Prostate gland (tissue), 2 donors: ENCODE results near the gene EIF2B2. TPM values are rescaled to one million over a fixed set of nuclear protein-coding genes. Genes with fewer than 3 reads are reported as not detected.

ENCODE experiments used
- DNase-seq: peaks from one replicate; pipeline ENCODE4 v3.0.0-alpha.2; 2019; ENCODE audit warnings: low spot score
- H3K27ac ChIP-seq, 2 donors: fragments of 200-600 bp; sonication (generic); 2 replicates each; pipeline ENCODE4 v1.5.1; 2017 to 2019
- H3K27me3 ChIP-seq: fragments of 200-600 bp; sonication (generic); replicated peaks from 2 replicates; pipeline ENCODE4 v1.5.1; 2019; ENCODE audit not compliant: insufficient read depth
- H3K36me3 ChIP-seq, 2 donors: fragments of 200-600 bp; sonication (generic); 1 replicate in 1 of 2; 2 replicates in 1 of 2; pipeline versions ENCODE4 v1.5.1 to v1.8.1; 2017 to 2019
- H3K4me1 ChIP-seq: fragments of 200-600 bp; sonication (generic); replicated peaks from 2 replicates; pipeline ENCODE4 v1.5.1; 2019
- H3K4me3 ChIP-seq, 2 donors: fragments of 200-600 bp; sonication (generic); 2 replicates each; pipeline ENCODE4 v1.5.1; 2017 to 2019
- H3K9me3 ChIP-seq: fragments of 200-600 bp; sonication (generic); 2 replicates; pipeline ENCODE4 v1.5.1; 2017
- POLR2A ChIP-seq: fragments of 450-650 bp; IDR thresholded peaks from one replicate; pipeline ENCODE4 v1.6.1; 2016; ENCODE audit warnings: antibody characterized with exemption, mild to moderate bottlenecking
- POLR2AphosphoS5 ChIP-seq: sonication (generic); formaldehyde crosslinking; IDR thresholded peaks from one replicate; pipeline ENCODE4 v1.6.1; 2017; ENCODE audit warnings: antibody characterized with exemption
- WGBS: methylation state at CpG from one replicate; pipeline ENCODE4 v1.1.5; 2018; 5-methylcytosine and 5-hydroxymethylcytosine counted together
- intact Hi-C: fragments of 100-400 bp; cut with DNase I; formaldehyde crosslinking; loops from one replicate; pipeline ENCODE4 v1.14.2; 2022
- total RNA-seq, 2 donors: library from RNA; depleted of rRNA; stranded (reverse); fragments of >200 nt; gene quantifications; one replicate each; pipeline ENCODE4 v1.1.0, GENCODE V29; 2016
- TF ChIP-seq, protein P1 (sequence below), 4 experiments: fragments of 200-600 bp in 2 of 4; fragments of 450-650 bp in 2 of 4; sonication (generic) in 2 of 4; IDR thresholded peaks; 1 replicate in 3 of 4; 2 replicates in 1 of 4; pipeline ENCODE4 v1.5.1; 2016 to 2019; ENCODE audit warnings: antibody characterized with exemption in 4 of 4, mild to moderate bottlenecking in 2 of 4, moderate library complexity in 2 of 4

EIF2B2 gene
- total RNA-seq, 2 donors from 2014 or later: 43.9 to 60.4 TPM

DNA sequence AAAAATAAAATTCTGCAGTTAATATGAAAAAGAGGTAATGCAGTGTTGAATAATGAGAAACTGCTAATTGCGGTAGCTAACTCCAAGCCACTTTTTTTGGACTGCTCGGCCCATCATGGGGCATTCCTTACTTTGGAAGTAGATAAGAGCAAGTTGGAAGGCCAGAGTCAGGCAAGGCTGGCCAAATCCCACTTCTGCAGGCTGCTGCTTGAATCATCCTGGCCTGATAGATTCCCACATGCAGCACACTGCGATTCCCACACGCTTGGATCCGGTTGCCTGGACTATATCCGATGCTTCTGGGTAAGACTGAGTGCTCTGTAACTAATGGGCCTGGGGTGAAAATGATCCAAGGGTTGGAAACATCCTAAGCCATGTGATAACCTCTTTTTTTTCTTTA lies 10.6 kb downstream of the EIF2B2 start:
- H3K9me3 ChIP-seq: no peaks in the 10 kb centered on the region
- no peak overlapping the region for H3K4me3 ChIP-seq
- peaks cover 0 to 9% of the 10 kb centered on the region in 2 donors for H3K36me3 ChIP-seq
- H3K27me3 ChIP-seq: no peaks in the 10 kb centered on the region
- 88% methylated on average over 6 of the region's 6 CpGs for WGBS
- DNase-seq: no peak
- TF ChIP-seq POLR2A (no peak), POLR2AphosphoS5 (no peak)
- TF ChIP-seq, protein P1, sequence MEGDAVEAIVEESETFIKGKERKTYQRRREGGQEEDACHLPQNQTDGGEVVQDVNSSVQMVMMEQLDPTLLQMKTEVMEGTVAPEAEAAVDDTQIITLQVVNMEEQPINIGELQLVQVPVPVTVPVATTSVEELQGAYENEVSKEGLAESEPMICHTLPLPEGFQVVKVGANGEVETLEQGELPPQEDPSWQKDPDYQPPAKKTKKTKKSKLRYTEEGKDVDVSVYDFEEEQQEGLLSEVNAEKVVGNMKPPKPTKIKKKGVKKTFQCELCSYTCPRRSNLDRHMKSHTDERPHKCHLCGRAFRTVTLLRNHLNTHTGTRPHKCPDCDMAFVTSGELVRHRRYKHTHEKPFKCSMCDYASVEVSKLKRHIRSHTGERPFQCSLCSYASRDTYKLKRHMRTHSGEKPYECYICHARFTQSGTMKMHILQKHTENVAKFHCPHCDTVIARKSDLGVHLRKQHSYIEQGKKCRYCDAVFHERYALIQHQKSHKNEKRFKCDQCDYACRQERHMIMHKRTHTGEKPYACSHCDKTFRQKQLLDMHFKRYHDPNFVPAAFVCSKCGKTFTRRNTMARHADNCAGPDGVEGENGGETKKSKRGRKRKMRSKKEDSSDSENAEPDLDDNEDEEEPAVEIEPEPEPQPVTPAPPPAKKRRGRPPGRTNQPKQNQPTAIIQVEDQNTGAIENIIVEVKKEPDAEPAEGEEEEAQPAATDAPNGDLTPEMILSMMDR (IDR thresholded peaks at IDR 0.05): no peak
- H3K4me1 ChIP-seq: no peaks in the 10 kb centered on the region
- intact Hi-C loops: no loop called here
- H3K27ac ChIP-seq: no peak overlapping the region

DNA sequence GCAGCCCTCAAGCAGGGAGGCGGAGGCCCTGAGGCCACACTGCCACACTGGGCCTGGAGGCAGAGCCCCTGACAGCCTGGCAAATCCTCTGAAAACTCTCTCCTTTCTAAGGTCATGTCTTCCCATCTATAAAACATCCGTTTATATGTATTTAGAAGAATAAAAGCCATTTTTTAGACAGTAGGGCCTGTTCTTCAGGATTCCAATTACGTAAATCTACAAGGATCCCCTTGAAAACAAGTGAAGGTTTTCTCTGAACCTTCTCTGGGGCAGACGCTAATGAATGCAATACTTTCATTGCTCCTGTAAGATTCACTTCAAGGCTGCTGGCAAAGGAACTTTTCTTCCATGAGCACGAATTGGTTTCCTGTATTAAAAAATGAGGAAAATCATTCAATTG lies 12.8 kb downstream of the EIF2B2 start:
- no peak overlapping the region for H3K27ac ChIP-seq
- no peaks in the 10 kb centered on the region for H3K27me3 ChIP-seq
- H3K4me3 ChIP-seq: no peak overlapping the region
- H3K36me3 ChIP-seq: peaks cover 0 to 9% of the 10 kb centered on the region in 2 donors
- TF ChIP-seq POLR2A (no peak), POLR2AphosphoS5 (no peak)
- TF ChIP-seq, protein P1 (IDR thresholded peaks at IDR 0.05): no peak
- WGBS: 65% methylated on average over 5 of the region's 5 CpGs
- DNase-seq: no peak
- H3K9me3 ChIP-seq: no peaks in the 10 kb centered on the region
- intact Hi-C loops: no loop called here
- H3K4me1 ChIP-seq: peaks cover 2% of the 10 kb centered on the region

DNA sequence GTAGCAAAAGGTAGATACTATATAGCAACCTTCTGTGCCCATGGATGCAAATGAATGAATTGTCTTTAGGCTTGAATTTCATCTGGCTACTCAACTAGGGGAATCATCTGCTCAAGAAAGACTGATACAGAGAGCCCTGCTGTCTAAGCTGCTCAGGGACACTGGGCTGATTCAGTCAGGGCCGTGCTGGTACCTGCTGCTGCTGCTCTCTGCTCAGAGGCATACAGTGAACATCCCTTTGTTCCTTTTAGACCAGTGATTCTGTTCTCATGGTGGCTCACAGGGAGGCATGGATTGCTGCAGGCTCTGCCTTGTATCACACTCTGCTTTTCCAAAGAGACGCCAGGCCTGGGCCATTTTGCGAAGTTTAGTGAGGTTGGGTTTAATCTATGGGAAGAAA lies 14.1 kb downstream of the EIF2B2 start:
- no peak overlapping the region for H3K27ac ChIP-seq
- TF ChIP-seq, protein P1 (IDR thresholded peaks at IDR 0.05): no peak
- TF ChIP-seq POLR2AphosphoS5 (no peak), POLR2A (no peak)
- WGBS: 88% methylated on average over 3 of the region's 3 CpGs
- H3K4me1 ChIP-seq: peaks cover 2% of the 10 kb centered on the region
- no peak overlapping the region for H3K4me3 ChIP-seq
- DNase-seq: no peak
- H3K9me3 ChIP-seq: no peaks in the 10 kb centered on the region
- no peaks in the 10 kb centered on the region for H3K27me3 ChIP-seq
- peaks cover 0 to 9% of the 10 kb centered on the region in 2 donors for H3K36me3 ChIP-seq
- intact Hi-C loops: no loop called here

DNA sequence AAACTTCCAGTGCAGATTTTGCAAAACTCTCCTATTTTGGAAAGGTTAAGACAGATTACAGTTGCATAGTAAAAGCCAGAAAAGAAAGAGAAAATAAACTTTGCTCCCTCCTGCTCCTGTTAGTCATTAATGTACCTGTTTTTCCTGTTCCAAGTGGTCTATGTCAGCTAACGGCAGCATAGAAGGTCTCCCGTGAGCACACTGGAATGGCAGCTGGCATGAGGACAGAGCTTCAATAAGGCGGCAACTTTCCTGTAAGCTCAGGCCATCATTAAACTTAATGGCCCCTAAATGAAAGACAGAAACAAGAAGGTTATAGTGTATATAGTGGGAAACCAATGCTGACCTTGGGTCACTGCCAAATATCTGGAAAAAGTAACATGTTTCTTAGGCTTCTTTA lies 16.0 kb downstream of the EIF2B2 start:
- Histone ChIP-seq H3K36me3 (peaks cover 2 to 9% of the 10 kb centered on the region in 2 donors), H3K4me1 (peaks cover 2% of the 10 kb centered on the region), H3K27me3 (no peaks in the 10 kb centered on the region), H3K4me3 (no peak overlapping the region), H3K9me3 (no peaks in the 10 kb centered on the region), H3K27ac (peak overlapping the region in 1 of 2 donors; percentile 33)
- TF ChIP-seq POLR2A: no peak
- TF ChIP-seq POLR2AphosphoS5: peak; percentile 72
- TF ChIP-seq, protein P1 (IDR thresholded peaks at IDR 0.05): no peak
- WGBS: 44% methylated on average over 3 of the region's 3 CpGs
- DNase-seq: peak; percentile 46
- intact Hi-C loops: no loop called here

DNA sequence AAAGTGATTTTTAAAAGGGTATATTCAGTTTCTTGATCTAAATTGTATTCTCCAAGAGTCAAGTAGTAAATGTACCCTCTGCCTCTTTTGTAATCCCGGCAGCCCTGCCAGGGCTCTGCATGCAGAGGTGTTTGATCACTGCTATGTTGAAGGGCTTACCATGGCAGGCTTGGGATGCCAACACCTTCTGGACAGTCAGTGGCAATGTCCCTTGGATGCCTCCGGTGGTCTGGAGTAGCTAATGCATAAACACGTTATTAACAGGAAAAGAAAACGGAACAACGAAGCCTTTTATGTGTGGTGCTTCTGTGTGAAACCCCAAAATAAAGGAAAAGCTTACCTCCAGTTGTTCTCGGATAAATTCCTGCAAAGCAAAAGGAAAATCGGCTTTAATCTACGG lies 19.9 kb downstream of the EIF2B2 start:
- Histone ChIP-seq H3K4me1 (peaks cover 2% of the 10 kb centered on the region), H3K27me3 (no peaks in the 10 kb centered on the region), H3K9me3 (no peaks in the 10 kb centered on the region), H3K4me3 (no peak overlapping the region), H3K36me3 (peaks cover 0 to 2% of the 10 kb centered on the region in 2 donors), H3K27ac (no peak overlapping the region)
- intact Hi-C loops: no loop called here
- TF ChIP-seq POLR2AphosphoS5 (no peak), POLR2A (no peak)
- TF ChIP-seq, protein P1 (IDR thresholded peaks at IDR 0.05): peak in 2 of 4 experiments; percentile 4 to 16
- DNase-seq: no peak
- WGBS: 72% methylated on average over 8 of the region's 8 CpGs
